ENCODE results near the gene CXXC1. TPM values are rescaled to one million over a fixed set of nuclear protein-coding genes. Genes with fewer than 3 reads are reported as not detected.

CXXC1 gene
- total and polyA plus RNA-seq, 4 experiments from 2014 or later: 38.1 to 191 (median 123) TPM

GRCh38 chr18:50281972-50282520 lies 5.4 kb downstream of the CXXC1 start:
- ChIA-PET POLR2A (ENCODE audit: partially characterized antibody) (interaction anchor here (0.7 to 3.7 kb wide), 11 partner anchors 9 to 1342 kb away, joined by 3 to 68 read pairs (median 6); partner anchors contain the start of genes C18orf32, CFAP53, SKA1 and SMAD4), CTCF (ENCODE audit: partially characterized antibody) (interaction anchor here (0.6 to 2.3 kb wide), 8 partner anchors 8 to 75 kb away, joined by 3 to 19 read pairs (median 6); partner anchors contain the start of gene CFAP53)
- peak overlapping the region in 6 of 7 donors; percentile 88 to 99 (median 98) for H3K27ac Mint-ChIP-seq
- H3K4me1 Mint-ChIP-seq: peaks cover 37 to 66% (median 52%) of the 10 kb centered on the region in 4 donors
- H3K9me3 Mint-ChIP-seq: peaks cover 0 to 2% (median 0%) of the 10 kb centered on the region in 8 donors
- Histone ChIP-seq H3K27ac (ENCODE audit: low read depth, low read length) (peak overlapping the region; percentile 95), H3K27me3 (ENCODE audit: insufficient read depth, low read length) (no peaks in the 10 kb centered on the region), H3K36me3 (ENCODE audit: insufficient read depth, low read length) (peaks cover 27% of the 10 kb centered on the region), H3K4me3 (ENCODE audit: low read length in 2 of 2) (peak overlapping the region; percentile 45 to 97), H3K9me3 (ENCODE audit: control insufficient read depth in 1 of 2, low read length in 2 of 2) (no peaks in the 10 kb centered on the region), H3K4me1 (ENCODE audit: insufficient read depth, low read length) (peaks cover 43% of the 10 kb centered on the region)
- peak overlapping the region; percentile 96 to 99 (median 98) for H3K4me3 Mint-ChIP-seq
- intact Hi-C loops (cut with micrococcal nuclease): loop anchor here (1.0 to 10.0 kb wide), 7 partner anchors 16 to 1337 kb away; partner anchors contain the start of genes CFAP53, ME2, RPL17 and SKA1
- peaks cover 31 to 73% of the 10 kb centered on the region in 2 donors for H3K36me3 Mint-ChIP-seq
- no peaks in the 10 kb centered on the region for H3K27me3 Mint-ChIP-seq
- peak in 1 of 5 donors; percentile 58 for DNase-seq

GRCh38 chr18:50281295-50281971 lies 6.1 kb downstream of the CXXC1 start, which contains the start of gene MBD1:
Gene MBD1, minus strand, starts transcription at chr18:50281523. Its CDS starts 1,531 bp downstream, at chr18:50279992.
- H3K4me1 Mint-ChIP-seq: peaks cover 31 to 59% (median 47%) of the 10 kb centered on the region in 4 donors
- Histone ChIP-seq H3K4me1 (ENCODE audit: insufficient read depth, low read length) (peaks cover 36% of the 10 kb centered on the region), H3K36me3 (ENCODE audit: insufficient read depth, low read length) (peaks cover 33% of the 10 kb centered on the region), H3K9me3 (ENCODE audit: control insufficient read depth in 1 of 2, low read length in 2 of 2) (no peaks in the 10 kb centered on the region), H3K27me3 (ENCODE audit: insufficient read depth, low read length) (no peaks in the 10 kb centered on the region), H3K4me3 (ENCODE audit: low read length in 2 of 2) (peak within 1 kb of the TSS; percentile 45 to 97), H3K27ac (ENCODE audit: low read depth, low read length) (peak within 1 kb of the TSS; percentile 95)
- peaks cover 37 to 73% of the 10 kb centered on the region in 2 donors for H3K36me3 Mint-ChIP-seq
- POLR2A ChIA-PET (ENCODE audit: partially characterized antibody): interaction anchor here (0.7 to 3.7 kb wide), 13 partner anchors 8 to 1342 kb away, joined by 3 to 68 read pairs (median 4); partner anchors contain the start of genes C18orf32, CFAP53, SKA1 and SMAD4
- no peaks in the 10 kb centered on the region for H3K27me3 Mint-ChIP-seq
- H3K27ac Mint-ChIP-seq: peak within 1 kb of the TSS; percentile 88 to 99 (median 98)
- CTCF ChIA-PET (ENCODE audit: partially characterized antibody): interaction anchor here (0.6 to 2.3 kb wide), 8 partner anchors 9 to 76 kb away, joined by 3 to 19 read pairs (median 6); partner anchors contain the start of gene CFAP53
- H3K9me3 Mint-ChIP-seq: peaks cover 0 to 2% (median 0%) of the 10 kb centered on the region in 8 donors
- DNase-seq: peak; percentile 97 to 99 (median 98)
- H3K4me3 Mint-ChIP-seq: peak within 1 kb of the TSS; percentile 96 to 99 (median 98)
- intact Hi-C loops (cut with micrococcal nuclease): loop anchor here (1.0 to 10.0 kb wide), 7 partner anchors 15 to 1337 kb away; partner anchors contain the start of genes CFAP53, ME2, RPL17 and SKA1

GRCh38 chr18:50280707-50281294 lies 6.7 kb downstream of the CXXC1 start:
- Histone ChIP-seq H3K27ac (ENCODE audit: low read depth, low read length) (peak overlapping the region; percentile 95), H3K4me3 (ENCODE audit: low read length in 2 of 2) (peak overlapping the region; percentile 45 to 97), H3K27me3 (ENCODE audit: insufficient read depth, low read length) (no peaks in the 10 kb centered on the region), H3K9me3 (ENCODE audit: control insufficient read depth in 1 of 2, low read length in 2 of 2) (no peaks in the 10 kb centered on the region), H3K4me1 (ENCODE audit: insufficient read depth, low read length) (peaks cover 32% of the 10 kb centered on the region), H3K36me3 (ENCODE audit: insufficient read depth, low read length) (peaks cover 39% of the 10 kb centered on the region)
- Mint-ChIP-seq H3K27ac (peak overlapping the region; percentile 88 to 99 (median 98)), H3K4me3 (peak overlapping the region; percentile 96 to 99 (median 98)), H3K4me1 (peaks cover 27 to 54% (median 43%) of the 10 kb centered on the region in 4 donors), H3K9me3 (peaks cover 0 to 2% (median 0%) of the 10 kb centered on the region in 8 donors), H3K27me3 (no peaks in the 10 kb centered on the region), H3K36me3 (peaks cover 40 to 74% of the 10 kb centered on the region in 2 donors)
- intact Hi-C loops (cut with micrococcal nuclease): loop anchor here (1.0 to 10.0 kb wide), 7 partner anchors 14 to 1336 kb away; partner anchors contain the start of genes CFAP53, ME2, RPL17 and SKA1
- DNase-seq: no peak
- ChIA-PET CTCF (ENCODE audit: partially characterized antibody) (interaction anchor here (1.2 to 2.3 kb wide), 6 partner anchors 9 to 76 kb away, joined by 3 to 19 read pairs (median 8); partner anchors contain the start of gene CFAP53), POLR2A (ENCODE audit: partially characterized antibody) (interaction anchor here (1.2 to 3.7 kb wide), 8 partner anchors 9 to 793 kb away, joined by 3 to 68 read pairs (median 6); partner anchors contain the start of genes C18orf32, CFAP53 and SKA1)

GRCh38 chr18:50279752-50280151 lies 7.7 kb downstream of the CXXC1 start:
- CTCF ChIA-PET (ENCODE audit: partially characterized antibody): interaction anchor here (1.1 to 2.4 kb wide), 3 partner anchors 10 to 13 kb away, joined by 3 to 12 read pairs (median 10); partner anchors contain the start of gene CFAP53
- H3K4me1 ChIP-seq (ENCODE audit: insufficient read depth, low read length): peaks cover 32% of the 10 kb centered on the region
- H3K36me3 ChIP-seq (ENCODE audit: insufficient read depth, low read length): peaks cover 46% of the 10 kb centered on the region
- no peaks in the 10 kb centered on the region for H3K27me3 ChIP-seq (ENCODE audit: insufficient read depth, low read length)
- H3K36me3 Mint-ChIP-seq: peaks cover 46 to 75% of the 10 kb centered on the region in 2 donors
- POLR2A ChIA-PET (ENCODE audit: partially characterized antibody): interaction anchor here (1.7 to 1.9 kb wide), 2 partner anchors 8 to 14 kb away, joined by 4 to 6 read pairs; partner anchors contain the start of gene CFAP53
- intact Hi-C loops (cut with micrococcal nuclease): loop anchor here (2.0 to 10.0 kb wide), 2 partner anchors 599 to 1335 kb away; partner anchors contain the start of gene ME2
- H3K9me3 Mint-ChIP-seq: peaks cover 0 to 2% (median 0%) of the 10 kb centered on the region in 8 donors
- peak overlapping the region in 7 of 8 donors; percentile 96 to 98 (median 97) for H3K4me3 Mint-ChIP-seq
- H3K27ac Mint-ChIP-seq: peak overlapping the region; percentile 65 to 99 (median 98)
- peaks cover 28 to 52% (median 39%) of the 10 kb centered on the region in 4 donors for H3K4me1 Mint-ChIP-seq
- DNase-seq: no peak
- H3K27ac ChIP-seq (ENCODE audit: low read depth, low read length): peak overlapping the region; percentile 95
- H3K9me3 ChIP-seq (ENCODE audit: control insufficient read depth in 1 of 2, low read length in 2 of 2): no peaks in the 10 kb centered on the region
- no peaks in the 10 kb centered on the region for H3K27me3 Mint-ChIP-seq
- H3K4me3 ChIP-seq (ENCODE audit: low read length in 2 of 2): peak overlapping the region in 1 of 2 donors; percentile 97

- H3K4me1 Mint-ChIP-seq: peaks cover 24 to 45% (median 32%) of the 10 kb centered on the region in 4 donors
- no peaks in the 10 kb centered on the region for H3K9me3 Mint-ChIP-seq
- Histone ChIP-seq H3K36me3 (ENCODE audit: insufficient read depth, low read length) (peaks cover 46% of the 10 kb centered on the region), H3K27ac (ENCODE audit: low read depth, low read length) (no peak overlapping the region), H3K27me3 (ENCODE audit: insufficient read depth, low read length) (no peaks in the 10 kb centered on the region), H3K4me3 (ENCODE audit: low read length in 2 of 2) (no peak overlapping the region), H3K9me3 (ENCODE audit: control insufficient read depth in 1 of 2, low read length in 2 of 2) (no peaks in the 10 kb centered on the region), H3K4me1 (ENCODE audit: insufficient read depth, low read length) (peaks cover 32% of the 10 kb centered on the region)
- no peaks in the 10 kb centered on the region for H3K27me3 Mint-ChIP-seq
- POLR2A ChIA-PET (ENCODE audit: partially characterized antibody): interaction anchor here (1.4 to 1.9 kb wide), 2 partner anchors 10 kb away, joined by 3 to 4 read pairs; no protein-coding TSS in a partner anchor
- H3K27ac Mint-ChIP-seq: peak overlapping the region in 1 of 7 donors; percentile 46
- peak overlapping the region in 1 of 8 donors; percentile 27 for H3K4me3 Mint-ChIP-seq
- intact Hi-C loops (cut with micrococcal nuclease): no loop called here
- no peak for DNase-seq
- CTCF ChIA-PET (ENCODE audit: partially characterized antibody): interaction anchor here (0.8 to 2.4 kb wide), 3 partner anchors 8 to 11 kb away, joined by 4 to 12 read pairs (median 10); partner anchors contain the start of gene CFAP53
- peaks cover 43 to 73% of the 10 kb centered on the region in 2 donors for H3K36me3 Mint-ChIP-seq
These were observed 9.6 kb downstream of the CXXC1 start for GRCh38 chr18:50277942-50278341.

- DNase-seq: no peak
- Histone ChIP-seq H3K4me3 (ENCODE audit: low read length in 2 of 2) (no peak overlapping the region), H3K9me3 (ENCODE audit: control insufficient read depth in 1 of 2, low read length in 2 of 2) (no peaks in the 10 kb centered on the region), H3K36me3 (ENCODE audit: insufficient read depth, low read length) (peaks cover 60% of the 10 kb centered on the region), H3K27me3 (ENCODE audit: insufficient read depth, low read length) (no peaks in the 10 kb centered on the region), H3K4me1 (ENCODE audit: insufficient read depth, low read length) (peaks cover 24% of the 10 kb centered on the region), H3K27ac (ENCODE audit: low read depth, low read length) (no peak overlapping the region)
- no peaks in the 10 kb centered on the region for H3K9me3 Mint-ChIP-seq
- H3K27me3 Mint-ChIP-seq: no peaks in the 10 kb centered on the region
- ChIA-PET POLR2A (ENCODE audit: partially characterized antibody) (interaction anchor here (0.7 kb wide), 1 partner anchor 10 kb away, joined by 4 read pairs; the partner anchor contains the start of gene CFAP53), CTCF (ENCODE audit: partially characterized antibody) (no interaction called here)
- peaks cover 47 to 75% of the 10 kb centered on the region in 2 donors for H3K36me3 Mint-ChIP-seq
- H3K4me1 Mint-ChIP-seq: peaks cover 23 to 32% (median 26%) of the 10 kb centered on the region in 4 donors
- peak overlapping the region in 2 of 7 donors; percentile 45 to 58 for H3K27ac Mint-ChIP-seq
- intact Hi-C loops (cut with micrococcal nuclease): no loop called here
- H3K4me3 Mint-ChIP-seq: no peak overlapping the region
These were observed 11.0 kb downstream of the CXXC1 start for GRCh38 chr18:50276452-50276851.

Measured in CD4-positive, alpha-beta memory T cell (primary cell).